Measurements from ENCODE around the gene TRRAP.

The TRRAP gene

DNA sequence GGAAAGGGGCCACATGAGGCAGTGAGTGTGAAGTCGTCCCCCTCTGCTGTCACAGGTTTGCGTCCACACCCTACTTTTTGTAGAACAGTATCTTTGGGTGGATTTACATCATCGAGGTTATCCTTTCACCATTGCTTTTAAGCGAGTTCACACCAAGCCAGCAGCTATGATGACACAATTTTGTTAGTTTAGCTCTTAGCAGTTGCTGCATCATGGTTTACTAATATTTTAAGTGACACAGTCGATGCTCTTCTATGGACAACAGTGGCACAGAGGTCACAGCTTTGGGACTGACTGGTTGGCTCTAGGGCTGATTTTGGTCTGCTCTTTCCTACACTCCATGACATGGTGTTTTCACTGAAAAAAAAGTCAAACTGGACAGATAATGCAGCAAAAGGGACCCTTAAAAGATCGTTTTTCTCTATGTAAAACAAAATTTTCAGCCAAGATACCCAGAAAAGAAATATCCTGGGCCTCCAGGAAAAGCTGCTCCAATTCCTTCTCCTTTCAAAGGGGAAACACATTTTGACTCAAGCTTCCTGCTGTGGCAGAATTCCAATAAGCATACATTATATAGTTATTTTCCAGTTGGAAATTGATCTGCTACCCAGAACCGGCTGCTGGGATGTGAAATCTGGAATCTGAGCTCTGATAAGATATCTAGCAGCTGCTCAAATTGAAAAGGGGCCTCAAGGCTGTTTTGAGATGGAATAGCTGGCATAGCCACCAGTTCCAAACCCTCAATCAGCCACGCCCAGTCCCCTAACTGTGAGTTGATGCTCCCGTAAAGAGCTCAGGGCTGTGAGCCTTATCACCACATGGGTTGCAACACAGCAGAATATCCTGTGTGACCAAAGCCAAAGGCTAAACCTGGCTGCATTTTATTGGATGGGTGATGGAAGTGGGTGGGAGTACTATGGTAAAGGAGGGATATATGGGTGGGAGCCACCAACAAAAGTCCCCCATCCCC is 151.4 kb downstream of the TRRAP start:
- no peak for DNase-seq (ENCODE audit: low read depth)
- TF ChIP-seq, protein P1, sequence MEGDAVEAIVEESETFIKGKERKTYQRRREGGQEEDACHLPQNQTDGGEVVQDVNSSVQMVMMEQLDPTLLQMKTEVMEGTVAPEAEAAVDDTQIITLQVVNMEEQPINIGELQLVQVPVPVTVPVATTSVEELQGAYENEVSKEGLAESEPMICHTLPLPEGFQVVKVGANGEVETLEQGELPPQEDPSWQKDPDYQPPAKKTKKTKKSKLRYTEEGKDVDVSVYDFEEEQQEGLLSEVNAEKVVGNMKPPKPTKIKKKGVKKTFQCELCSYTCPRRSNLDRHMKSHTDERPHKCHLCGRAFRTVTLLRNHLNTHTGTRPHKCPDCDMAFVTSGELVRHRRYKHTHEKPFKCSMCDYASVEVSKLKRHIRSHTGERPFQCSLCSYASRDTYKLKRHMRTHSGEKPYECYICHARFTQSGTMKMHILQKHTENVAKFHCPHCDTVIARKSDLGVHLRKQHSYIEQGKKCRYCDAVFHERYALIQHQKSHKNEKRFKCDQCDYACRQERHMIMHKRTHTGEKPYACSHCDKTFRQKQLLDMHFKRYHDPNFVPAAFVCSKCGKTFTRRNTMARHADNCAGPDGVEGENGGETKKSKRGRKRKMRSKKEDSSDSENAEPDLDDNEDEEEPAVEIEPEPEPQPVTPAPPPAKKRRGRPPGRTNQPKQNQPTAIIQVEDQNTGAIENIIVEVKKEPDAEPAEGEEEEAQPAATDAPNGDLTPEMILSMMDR (conservative IDR thresholded peaks at IDR 0.05; ENCODE audit: low read depth, low read length): no peak
- no peak overlapping the region for H3K4me3 ChIP-seq (ENCODE audit: low read depth, low read length)

DNA sequence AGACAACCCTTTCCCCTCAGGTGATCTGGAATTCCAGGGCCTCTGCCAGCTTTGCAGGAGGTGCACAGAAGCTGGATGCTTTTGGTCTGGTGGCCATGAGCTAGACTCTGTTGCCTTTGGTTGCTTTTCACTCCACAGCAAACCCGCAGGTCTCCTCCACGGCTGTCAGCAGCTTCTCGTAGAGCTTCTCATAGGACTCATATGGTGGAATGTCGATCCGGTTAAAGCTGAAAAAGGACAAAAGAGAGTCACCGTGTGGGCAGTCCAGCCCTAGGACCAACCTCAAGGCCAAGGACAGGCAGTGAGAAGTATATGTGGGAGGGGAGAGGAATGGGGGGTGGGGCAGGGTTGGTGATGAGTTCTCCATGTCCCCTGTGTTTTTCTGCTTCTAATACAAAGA is 152.1 kb downstream of the TRRAP start:
- TF ChIP-seq, protein P1 (conservative IDR thresholded peaks at IDR 0.05; ENCODE audit: low read depth, low read length): no peak
- no peak for DNase-seq (ENCODE audit: low read depth)
- H3K4me3 ChIP-seq (ENCODE audit: low read depth, low read length): no peak overlapping the region

DNA sequence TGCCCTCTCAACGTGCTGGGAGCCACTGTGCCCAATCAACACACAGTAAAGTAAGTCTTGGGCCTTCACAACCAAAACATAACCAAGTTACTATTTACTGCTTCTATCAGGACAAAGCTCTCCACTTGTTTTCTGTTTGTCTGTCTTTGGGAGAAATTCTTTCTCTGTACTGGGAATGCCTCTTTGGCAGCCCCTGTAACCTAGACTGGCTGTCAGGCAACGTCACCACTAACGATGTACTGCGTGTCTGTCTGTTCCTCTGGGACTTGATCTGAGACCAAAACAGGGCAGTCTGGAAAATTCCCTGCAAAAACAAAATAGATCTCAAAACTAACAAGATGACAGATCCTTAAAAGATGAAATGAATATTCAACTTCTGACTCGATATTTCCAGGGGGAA is 152.6 kb downstream of the TRRAP start:
- DNase-seq (ENCODE audit: low read depth): no peak
- H3K4me3 ChIP-seq (ENCODE audit: low read depth, low read length): no peak overlapping the region
- TF ChIP-seq, protein P1 (conservative IDR thresholded peaks at IDR 0.05; ENCODE audit: low read depth, low read length): no peak

DNA sequence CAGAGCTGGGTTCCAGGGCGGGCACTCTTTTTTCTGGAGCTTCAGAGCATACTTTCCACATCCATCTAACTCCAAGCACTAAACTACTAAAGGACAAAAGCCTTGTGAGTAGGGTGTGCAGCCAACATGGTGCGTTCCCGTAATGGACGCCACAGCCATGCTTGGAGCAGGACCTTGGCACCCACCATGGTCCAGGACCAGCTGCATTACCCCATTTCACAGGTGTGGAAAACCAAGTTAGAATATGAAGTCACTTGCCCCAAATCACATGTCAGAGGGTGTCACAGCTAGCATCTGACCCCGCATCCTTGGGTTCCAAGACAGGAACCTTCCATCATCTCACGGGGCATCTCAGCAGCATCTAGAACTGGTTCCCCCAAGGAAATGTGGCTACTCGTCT is 153.2 kb downstream of the TRRAP start:
- no peak overlapping the region for H3K4me3 ChIP-seq (ENCODE audit: low read depth, low read length)
- DNase-seq (ENCODE audit: low read depth): no peak
- TF ChIP-seq, protein P1 (conservative IDR thresholded peaks at IDR 0.05; ENCODE audit: low read depth, low read length): no peak

DNA sequence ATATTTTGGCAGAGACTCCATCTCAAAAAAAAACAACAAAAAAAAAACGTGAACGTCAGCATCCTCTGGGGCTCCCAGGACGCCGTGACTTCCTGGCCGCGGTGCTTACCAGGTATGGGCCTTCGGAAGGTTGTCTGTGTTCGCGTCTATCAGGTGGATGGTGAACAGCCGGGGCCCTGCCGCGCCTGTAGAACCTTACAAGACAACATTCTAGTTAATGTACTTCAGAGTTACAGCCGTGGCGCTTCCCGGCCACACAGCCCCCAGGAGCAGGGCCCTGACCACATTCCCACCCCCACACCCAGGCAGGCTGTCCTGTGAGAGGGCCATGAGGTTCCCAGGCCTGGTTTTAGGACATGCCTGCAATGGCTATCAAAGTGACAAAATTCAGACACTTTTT is 154.6 kb downstream of the TRRAP start:
- DNase-seq (ENCODE audit: low read depth): no peak
- TF ChIP-seq, protein P1 (conservative IDR thresholded peaks at IDR 0.05; ENCODE audit: low read depth, low read length): no peak
- no peak overlapping the region for H3K4me3 ChIP-seq (ENCODE audit: low read depth, low read length)

DNA sequence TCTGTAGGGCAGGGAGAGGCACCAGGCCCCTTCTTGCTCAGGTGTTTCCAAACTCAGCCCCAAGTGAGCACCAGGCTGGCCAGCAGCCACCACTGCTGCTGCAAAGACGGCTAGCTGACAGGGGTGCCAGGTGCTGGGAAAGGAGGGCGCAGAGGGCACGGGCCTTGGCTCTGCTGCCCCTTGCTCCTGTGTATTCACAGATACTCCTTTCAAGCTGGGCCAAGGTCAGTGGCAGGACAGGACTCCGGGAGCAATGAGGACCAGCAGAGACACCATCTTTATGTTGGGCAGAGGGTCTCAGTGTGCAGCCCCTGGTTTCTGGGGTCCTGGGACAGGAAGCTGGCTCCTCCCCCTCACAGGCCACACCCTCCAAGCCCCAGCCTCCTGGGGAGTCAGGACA is 155.4 kb downstream of the TRRAP start:
- DNase-seq (ENCODE audit: low read depth): no peak
- H3K4me3 ChIP-seq (ENCODE audit: low read depth, low read length): no peak overlapping the region
- TF ChIP-seq, protein P1 (conservative IDR thresholded peaks at IDR 0.05; ENCODE audit: low read depth, low read length): no peak

Data from choroid plexus epithelial cell (primary cell).